K562 (cell line): ENCODE measurements around the gene BTRC. TPM values are rescaled to one million over a fixed set of nuclear protein-coding genes. Genes with fewer than 3 reads are reported as not detected.

Experiments used
- ATF7 ChIP-seq: fragments of 450-650 bp; IDR thresholded peaks from 2 replicates; pipeline ENCODE4 v1.7.1; 2014; ENCODE audit warnings: mild to moderate bottlenecking, moderate library complexity
- ETV6 ChIP-seq, 3 experiments: fragments of 150-350 bp in 1 of 3; sonication (generic) in 1 of 3; formaldehyde crosslinking in 1 of 3; IDR thresholded peaks; 2 replicates each; pipeline versions ENCODE4 v1.6.1 to v1.8.0; 2014 to 2022; ENCODE audit warnings: borderline replicate concordance in 2 of 3, low read depth in 2 of 3, antibody characterized with exemption in 1 of 3, low read length in 1 of 3, mild to moderate bottlenecking in 1 of 3, missing genetic modification reagents in 1 of 3
- FOXK1 ChIP-seq: sonication (generic); formaldehyde crosslinking; IDR thresholded peaks from 2 replicates; pipeline ENCODE4 v1.8.0; 2022; ENCODE audit warnings: missing genetic modification reagents, mild to moderate bottlenecking, borderline replicate concordance
- HOMEZ ChIP-seq: fragments of 250-450 bp; sonication (Bioruptor Pico); IDR thresholded peaks from 2 replicates; pipeline ENCODE4 v1.4.0; 2020; ENCODE audit warnings: mild to moderate bottlenecking, moderate library complexity
- MAFK ChIP-seq: IDR thresholded peaks from 2 replicates; pipeline ENCODE4 v1.6.1; 2011; ENCODE audit warnings: low read length, improper control_type of control experiment
- NFRKB ChIP-seq: fragments of 450-650 bp; IDR thresholded peaks from 2 replicates; pipeline ENCODE4 v1.6.1; 2016; ENCODE audit warnings: low read depth
- NONO ChIP-seq, 2 experiments: fragments of 200-400 bp in 1 of 2; fragments of 450-650 bp in 1 of 2; formaldehyde crosslinking in 1 of 2; IDR thresholded peaks; 2 replicates each; pipeline ENCODE4 v1.6.1; 2017; ENCODE audit warnings: low read depth in 2 of 2, mild to moderate bottlenecking in 2 of 2, moderate library complexity in 2 of 2, low read length in 1 of 2
- PKNOX1 ChIP-seq: fragments of 450-650 bp; IDR thresholded peaks from 2 replicates; pipeline ENCODE4 v1.6.1; 2016
- SAFB ChIP-seq: fragments of 200-400 bp; formaldehyde crosslinking; IDR thresholded peaks from 2 replicates; pipeline ENCODE4 v1.6.1; 2017; ENCODE audit warnings: low read depth, low read length, borderline replicate concordance
- SMAD4 ChIP-seq: fragments of 250-450 bp; sonication (Bioruptor Pico); conservative IDR thresholded peaks from 2 replicates; pipeline ENCODE4 v1.8.0; 2021; ENCODE audit warnings: inconsistent platforms, mild to moderate bottlenecking, moderate library complexity
- SUPT5H ChIP-seq: fragments of 450-650 bp; IDR thresholded peaks from 2 replicates; pipeline ENCODE4 v1.6.1; 2016
- TARDBP ChIP-seq: fragments of 450-650 bp; IDR thresholded peaks from 2 replicates; pipeline ENCODE4 v1.6.1; 2016
- USF1 ChIP-seq: sonication (generic); formaldehyde crosslinking; IDR thresholded peaks from 2 replicates; pipeline ENCODE4 v1.9.0; 2022; ENCODE audit warnings: mild to moderate bottlenecking, missing genetic modification reagents
- ZNF318 ChIP-seq, 2 experiments: fragments of 450-650 bp; IDR thresholded peaks; 2 replicates each; pipeline ENCODE4 v1.6.1; 2016; ENCODE audit warnings: mild to moderate bottlenecking in 2 of 2, borderline replicate concordance in 1 of 2, low read depth in 1 of 2, moderate library complexity in 1 of 2
- polyA plus RNA-seq, 8 experiments: library from polyadenylated mRNA; depleted of rRNA in 4 of 8; stranded (reverse) in 5 of 8; unstranded in 3 of 8; fragments of >200 nt; fragmentation: Nextera tagmentation in 2 of 8; fragmentation: Illumina TruSeq in 1 of 8; extraction: Ambion mirVana in 2 of 8; extraction: Trizol in 1 of 8; gene quantifications; 2 replicates each; pipeline versions ENCODE4 v1.2.1 to v1.2.3, GENCODE V29; 2011 to 2014; ENCODE audit warnings: inconsistent platforms in 1 of 8, missing spikeins in 1 of 8
- total RNA-seq, 7 experiments: library from RNA; depleted of rRNA in 6 of 7; stranded (reverse); fragments of >200 nt in 6 of 7; fragmentation: Illumina TruSeq in 2 of 7; extraction: Trizol in 2 of 7; gene quantifications; 2 replicates each; pipeline versions ENCODE4 v1.2.1 to v1.2.3, GENCODE V29; 2011 to 2021; ENCODE audit warnings: low replicate concordance in 1 of 7

Gene BTRC
- total and polyA plus RNA-seq, 9 of the 15 experiments (the other 6 are each of a cell fraction or from before 2014, with no cell fraction given) = 1.6 to 15.4 (median 7.0) TPM

- TF ChIP-seq SAFB = no peak
- no peak for TF ChIP-seq USF1 (CRISPR knock-in tag)
- TF ChIP-seq ATF7 = peak; percentile 89
- no peak for TF ChIP-seq NONO (IDR thresholded peaks at IDR 0.05; ENCODE audit: low read depth in 2 of 2, low read length in 1 of 2)
- TF ChIP-seq NFRKB = no peak
- TF ChIP-seq PKNOX1 = peak; percentile 17; the same call in 1 of the 2 replicates
- TF ChIP-seq SMAD4 (CRISPR knock-in tag) = peak; percentile 57; the same call in 1 of the 2 replicates
- TF ChIP-seq HOMEZ (CRISPR knock-in tag) = no peak
- no peak for TF ChIP-seq MAFK
- no peak for TF ChIP-seq ETV6 (IDR thresholded peaks at IDR 0.05; ENCODE audit: borderline replicate concordance in 1 of 2, low read depth in 2 of 2, low read length in 1 of 2)
- TF ChIP-seq ETV6 (CRISPR knock-in tag; IDR thresholded peaks at IDR 0.05; ENCODE audit: borderline replicate concordance) = no peak
- no peak for TF ChIP-seq SUPT5H
- no peak for TF ChIP-seq FOXK1
- no peak for TF ChIP-seq ZNF318 (IDR thresholded peaks at IDR 0.05; ENCODE audit: borderline replicate concordance in 1 of 2, low read depth in 1 of 2)
- TF ChIP-seq TARDBP = no peak
Measured at GRCh38 chr10:101453791-101454718, 100.1 kb downstream of the BTRC start (continued).
